OCI-LY3 (cell line): ENCODE data around the gene DEGS2.
"Not testable (repeated sequence)": the region's sequence is repeated elsewhere in the genome, so short reads cannot be mapped to it uniquely, and the experiment has no call there.

Experiments used
- H2AFZ ChIP-seq: fragments of 200-600, 300-600 bp; shearing (Covaris generic); 2 replicates; pipeline ENCODE4 v1.6.0; 2014; ENCODE audit warnings: antibody characterized with exemption, low read depth, low read length
- H3K27ac ChIP-seq: fragments of 200-600, 300-600 bp; sonication (generic); 2 replicates; pipeline ENCODE4 v1.5.1; 2014; ENCODE audit warnings: mild to moderate bottlenecking, low read length, moderate library complexity, mixed read lengths
- H3K27me3 ChIP-seq: fragments of 200-600, 300-600 bp; sonication (generic); 2 replicates; pipeline ENCODE4 v1.6.1; 2014; ENCODE audit warnings: low read depth, low read length, mixed read lengths
- H3K36me3 ChIP-seq: fragments of 200-600, 300-600 bp; sonication (generic); replicated peaks from 2 replicates; pipeline ENCODE3; 2014; ENCODE audit warnings: low read depth, low read length, mixed read lengths
- H3K4me1 ChIP-seq: fragments of 300-600, 200-600 bp; sonication (generic); 2 replicates; pipeline ENCODE4 v1.6.1; 2014; ENCODE audit warnings: low read length, mixed read lengths
- H3K4me2 ChIP-seq: fragments of 200-600, 300-600 bp; sonication (generic); 2 replicates; pipeline ENCODE4 v1.6.1; 2014; ENCODE audit warnings: low read length, mixed read lengths
- H3K4me3 ChIP-seq: fragments of 300-600, 200-600 bp; sonication (generic); 2 replicates; pipeline ENCODE4 v1.5.1; 2014; ENCODE audit warnings: antibody characterized with exemption, mild to moderate bottlenecking, low read length, moderate library complexity
- H3K79me2 ChIP-seq: fragments of 300-600, 200-600 bp; shearing (Covaris generic); 2 replicates; pipeline ENCODE4 v1.6.1; 2014; ENCODE audit warnings: mild to moderate bottlenecking, low read length, mixed read lengths
- H3K9ac ChIP-seq: fragments of 300-600, 200-600 bp; shearing (Covaris generic); 2 replicates; pipeline ENCODE4 v1.6.0; 2014; ENCODE audit warnings: mild to moderate bottlenecking, low read length, moderate library complexity
- H3K9me3 ChIP-seq: fragments of 200-600, 300-600 bp; shearing (Covaris generic); 2 replicates; pipeline ENCODE4 v1.6.1; 2014; ENCODE audit warnings: low read length, mixed read lengths; ENCODE audit not compliant: insufficient read depth
- H4K20me1 ChIP-seq: fragments of 200-600, 300-600 bp; sonication (generic); 2 replicates; pipeline ENCODE4 v1.6.1; 2016; ENCODE audit warnings: low read length, mixed read lengths; ENCODE audit not compliant: insufficient read depth
- EZH2phosphoT487 ChIP-seq: fragments of 200-600 bp; shearing (Covaris generic); IDR thresholded peaks from 2 replicates; pipeline ENCODE4 v1.6.1; 2018; ENCODE audit warnings: antibody characterized with exemption, mixed run types, low read depth
- TF ChIP-seq, protein P1 (sequence below): fragments of 200-600, 300-600 bp; sonication (generic); IDR thresholded peaks from 2 replicates; pipeline ENCODE4 v1.5.1; 2014; ENCODE audit warnings: antibody characterized with exemption, low read length, low read depth

The DEGS2 gene

DNA sequence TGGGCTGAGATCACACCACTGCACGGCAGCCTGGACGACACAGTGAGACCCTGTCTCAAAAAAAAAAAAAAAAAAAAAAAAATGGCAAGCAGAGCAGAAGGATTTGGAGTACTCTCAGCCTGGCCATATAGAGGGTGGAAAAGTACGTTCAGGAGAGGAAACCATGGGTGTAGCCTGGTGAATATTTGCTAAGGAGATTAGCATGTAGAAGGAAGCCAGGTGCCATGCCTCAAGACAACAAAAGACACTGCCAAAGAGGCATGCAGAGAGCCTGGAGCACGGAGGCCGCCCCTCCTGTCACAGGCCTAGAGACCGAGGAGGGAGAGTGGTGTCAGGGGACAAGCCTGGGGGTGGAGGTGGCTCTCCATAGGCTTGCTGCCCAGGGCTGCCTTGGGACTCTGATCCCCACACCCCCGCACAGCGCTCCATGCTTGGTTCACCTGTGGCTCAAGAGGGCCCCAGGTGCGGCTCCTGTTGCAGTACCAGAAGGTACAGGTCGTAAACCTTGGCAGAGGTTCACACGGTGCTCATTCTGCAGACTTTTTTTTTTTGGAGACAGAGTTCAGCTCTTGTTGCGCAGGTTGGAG lies 27.9 kb upstream of the DEGS2 start:
- no peaks in the 10 kb centered on the region for H3K9me3 ChIP-seq
- H4K20me1 ChIP-seq = no peaks in the 10 kb centered on the region
- H3K27ac ChIP-seq = no peak overlapping the region
- H3K9ac ChIP-seq = no peak overlapping the region
- H3K4me2 ChIP-seq = no peak overlapping the region
- no peak overlapping the region for H2AFZ ChIP-seq
- H3K4me3 ChIP-seq = no peak overlapping the region
- no peaks in the 10 kb centered on the region for H3K27me3 ChIP-seq
- no peaks in the 10 kb centered on the region for H3K36me3 ChIP-seq
- peaks cover 4% of the 10 kb centered on the region; the same call in 1 of the 2 replicates for H3K79me2 ChIP-seq
- no peak for TF ChIP-seq EZH2phosphoT487
- TF ChIP-seq, protein P1, sequence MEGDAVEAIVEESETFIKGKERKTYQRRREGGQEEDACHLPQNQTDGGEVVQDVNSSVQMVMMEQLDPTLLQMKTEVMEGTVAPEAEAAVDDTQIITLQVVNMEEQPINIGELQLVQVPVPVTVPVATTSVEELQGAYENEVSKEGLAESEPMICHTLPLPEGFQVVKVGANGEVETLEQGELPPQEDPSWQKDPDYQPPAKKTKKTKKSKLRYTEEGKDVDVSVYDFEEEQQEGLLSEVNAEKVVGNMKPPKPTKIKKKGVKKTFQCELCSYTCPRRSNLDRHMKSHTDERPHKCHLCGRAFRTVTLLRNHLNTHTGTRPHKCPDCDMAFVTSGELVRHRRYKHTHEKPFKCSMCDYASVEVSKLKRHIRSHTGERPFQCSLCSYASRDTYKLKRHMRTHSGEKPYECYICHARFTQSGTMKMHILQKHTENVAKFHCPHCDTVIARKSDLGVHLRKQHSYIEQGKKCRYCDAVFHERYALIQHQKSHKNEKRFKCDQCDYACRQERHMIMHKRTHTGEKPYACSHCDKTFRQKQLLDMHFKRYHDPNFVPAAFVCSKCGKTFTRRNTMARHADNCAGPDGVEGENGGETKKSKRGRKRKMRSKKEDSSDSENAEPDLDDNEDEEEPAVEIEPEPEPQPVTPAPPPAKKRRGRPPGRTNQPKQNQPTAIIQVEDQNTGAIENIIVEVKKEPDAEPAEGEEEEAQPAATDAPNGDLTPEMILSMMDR = no peak
- H3K4me1 ChIP-seq = peaks cover 3% of the 10 kb centered on the region

DNA sequence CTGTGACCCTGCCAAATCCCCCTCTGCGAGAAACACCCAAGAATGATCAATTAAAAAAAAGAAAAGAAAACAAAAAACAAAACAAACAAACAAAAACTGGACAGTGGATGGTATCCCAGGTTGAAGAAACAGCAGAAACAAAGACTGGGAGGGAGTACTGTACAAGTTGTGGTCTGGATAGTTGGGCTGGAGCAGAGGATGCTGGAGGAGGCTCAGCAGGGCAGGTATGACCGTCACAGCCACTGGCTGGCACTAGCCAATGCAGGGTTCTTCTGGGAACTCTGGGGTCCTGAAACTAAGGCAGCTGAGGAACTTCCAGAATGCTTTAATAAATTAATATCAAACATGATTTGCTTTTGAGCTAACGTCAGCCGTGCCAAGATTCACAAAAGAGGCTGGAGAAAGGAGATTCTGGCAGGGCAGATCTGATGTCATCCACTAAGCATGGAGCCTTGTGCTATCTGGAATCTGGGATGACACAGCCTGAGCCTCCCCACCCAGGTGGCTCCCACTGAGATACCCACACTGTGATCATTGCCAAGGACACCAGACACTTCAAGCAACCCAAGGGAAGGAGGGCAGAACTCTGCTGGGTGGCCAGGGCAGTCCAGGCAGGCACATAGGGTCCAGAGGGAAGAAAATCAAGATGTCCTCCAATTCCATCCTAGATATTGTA lies 22.6 kb upstream of the DEGS2 start:
- H3K9ac ChIP-seq, H4K20me1 ChIP-seq, H3K4me3 ChIP-seq, H3K9me3 ChIP-seq, H3K4me2 ChIP-seq, H3K36me3 ChIP-seq, H2AFZ ChIP-seq, H3K27ac ChIP-seq, H3K79me2 ChIP-seq, H3K4me1 ChIP-seq, H3K27me3 ChIP-seq: not testable (repeated sequence)

DNA sequence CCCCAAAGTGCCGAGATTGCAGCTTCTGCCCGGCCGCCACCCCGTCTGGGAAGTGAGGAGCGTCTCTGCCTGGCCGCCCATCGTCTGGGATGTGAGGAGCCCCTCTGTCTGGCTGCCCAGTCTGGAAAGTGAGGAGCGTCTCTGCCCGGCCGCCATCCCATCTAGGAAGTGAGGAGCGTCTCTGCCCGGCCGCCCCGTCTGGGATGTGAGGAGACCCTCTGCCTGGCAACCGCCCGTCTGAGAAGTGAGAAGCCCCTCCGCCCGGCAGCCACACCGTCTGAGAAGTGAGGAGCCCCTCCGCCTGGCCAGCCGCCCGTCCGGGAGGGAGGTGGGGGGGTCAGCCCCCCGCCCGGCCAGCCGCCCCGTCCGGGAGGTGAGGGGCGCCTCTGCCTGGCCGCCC lies 21.2 kb upstream of the DEGS2 start:
- H3K9me3 ChIP-seq, H3K27me3 ChIP-seq, H2AFZ ChIP-seq, H3K4me3 ChIP-seq, H3K79me2 ChIP-seq, H3K4me2 ChIP-seq, H3K4me1 ChIP-seq, H3K9ac ChIP-seq, H3K27ac ChIP-seq, H3K36me3 ChIP-seq, H4K20me1 ChIP-seq: not testable (repeated sequence)

DNA sequence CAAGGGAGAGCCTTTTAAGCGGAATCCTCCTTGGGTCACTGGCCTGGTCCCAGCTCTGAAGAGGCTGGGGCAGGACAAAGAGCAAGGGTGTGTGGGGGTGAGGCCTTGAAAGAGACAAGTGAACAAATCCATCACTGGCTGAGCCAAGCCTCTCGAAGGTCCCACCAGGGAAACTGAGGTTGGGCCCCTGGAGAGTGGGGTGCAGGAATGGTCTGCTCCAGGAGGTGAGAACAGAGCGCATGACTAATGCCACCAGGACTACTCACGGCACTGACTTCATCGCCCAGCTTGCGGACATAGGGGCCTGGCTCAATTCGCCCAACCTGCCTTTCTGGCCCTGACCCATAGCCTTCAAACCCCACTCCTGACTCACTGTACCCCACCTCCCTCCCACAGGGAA lies 19.2 kb upstream of the DEGS2 start:
- H3K27ac ChIP-seq = no peak overlapping the region
- H3K9me3 ChIP-seq = no peaks in the 10 kb centered on the region
- no peak overlapping the region for H3K4me3 ChIP-seq
- H3K9ac ChIP-seq = no peak overlapping the region
- no peak overlapping the region for H2AFZ ChIP-seq
- H4K20me1 ChIP-seq = no peaks in the 10 kb centered on the region
- no peaks in the 10 kb centered on the region for H3K79me2 ChIP-seq
- H3K36me3 ChIP-seq = no peaks in the 10 kb centered on the region
- H3K4me1 ChIP-seq = no peaks in the 10 kb centered on the region
- no peak for TF ChIP-seq EZH2phosphoT487
- TF ChIP-seq, protein P1 = no peak
- no peak overlapping the region for H3K4me2 ChIP-seq
- no peaks in the 10 kb centered on the region for H3K27me3 ChIP-seq

DNA sequence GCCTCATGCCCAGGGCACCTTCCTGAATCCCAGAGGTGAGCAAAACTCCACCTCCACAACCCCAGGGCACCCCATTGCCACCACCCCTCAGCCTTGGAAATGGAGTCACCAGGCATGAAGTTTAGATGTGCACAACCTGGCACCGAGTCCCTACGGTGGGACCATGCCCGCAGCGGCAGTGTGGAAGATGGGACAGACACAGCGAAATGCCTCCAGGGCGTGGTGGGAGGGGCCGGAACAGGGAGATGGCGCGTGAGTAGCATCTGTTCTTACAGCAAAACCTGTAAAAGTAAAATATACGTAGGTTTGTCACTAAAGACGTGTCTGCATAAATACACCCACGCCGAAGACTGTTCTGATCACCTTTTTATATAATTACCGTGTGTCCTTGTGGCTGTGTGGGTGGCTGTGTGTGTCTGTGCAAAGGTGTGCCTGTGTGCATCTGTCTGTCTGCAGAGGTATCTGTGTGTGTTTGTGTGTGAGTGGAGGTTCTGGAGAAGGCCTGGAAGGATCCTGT lies 17.4 kb upstream of the DEGS2 start:
- no peak overlapping the region for H3K4me2 ChIP-seq
- no peak overlapping the region for H3K27ac ChIP-seq
- TF ChIP-seq, protein P1 = no peak
- no peak for TF ChIP-seq EZH2phosphoT487
- H3K79me2 ChIP-seq = no peaks in the 10 kb centered on the region
- no peaks in the 10 kb centered on the region for H3K9me3 ChIP-seq
- H3K36me3 ChIP-seq = no peaks in the 10 kb centered on the region
- no peak overlapping the region for H3K4me3 ChIP-seq
- H3K27me3 ChIP-seq = no peaks in the 10 kb centered on the region
- no peaks in the 10 kb centered on the region for H3K4me1 ChIP-seq
- H2AFZ ChIP-seq = no peak overlapping the region
- no peak overlapping the region for H3K9ac ChIP-seq
- no peaks in the 10 kb centered on the region for H4K20me1 ChIP-seq
